Aorta (tissue), 5 donors: ENCODE data around the gene ARFGAP1. TPM values are rescaled to one million over a fixed set of nuclear protein-coding genes. Genes with fewer than 3 reads are reported as not detected.

Experiments used
- ATAC-seq: fragments of 200-7000 bp; cut with Tn5 transposase; one replicate; pipeline ENCODE4 v1.9.1; 2022; ENCODE audit warnings: moderate library complexity; ENCODE audit not compliant: low FRiP score
- DNase-seq, 2 donors: peaks; one replicate each; pipeline ENCODE4 v3.0.0-alpha.2; 2020
- H3K27ac ChIP-seq, 2 donors: one replicate each; pipeline ENCODE4 v1.5.1; 2013; ENCODE audit warnings: low read length in 2 of 2, mild to moderate bottlenecking in 2 of 2, moderate library complexity in 2 of 2, control low read depth in 1 of 2, inconsistent platforms in 1 of 2, low read depth in 1 of 2
- H3K27me3 ChIP-seq, 2 donors: one replicate each; pipeline ENCODE4 v1.6.1; 2013; ENCODE audit warnings: control low read depth in 1 of 2, low read length in 1 of 2, mild to moderate bottlenecking in 1 of 2, moderate library complexity in 1 of 2; ENCODE audit not compliant: insufficient read depth in 2 of 2, control insufficient read depth in 1 of 2
- H3K36me3 ChIP-seq, 2 donors: one replicate each; pipeline ENCODE4 v1.6.1; 2013; ENCODE audit warnings: control low read depth in 1 of 2, low read length in 1 of 2, mild to moderate bottlenecking in 1 of 2; ENCODE audit not compliant: insufficient read depth in 2 of 2, control insufficient read depth in 1 of 2
- H3K4me1 ChIP-seq, 2 donors: one replicate each; pipeline ENCODE4 v1.6.1; 2013; ENCODE audit warnings: low read length in 2 of 2, control low read depth in 1 of 2, mild to moderate bottlenecking in 1 of 2, moderate library complexity in 1 of 2; ENCODE audit not compliant: insufficient read depth in 2 of 2, control insufficient read depth in 1 of 2
- H3K4me3 ChIP-seq, 2 donors: one replicate each; pipeline ENCODE4 v1.5.1; 2013; ENCODE audit warnings: low read length in 2 of 2, control low read depth in 1 of 2, mild to moderate bottlenecking in 1 of 2
- H3K9me3 ChIP-seq: one replicate; pipeline ENCODE4 v1.6.1; 2013; ENCODE audit warnings: mild to moderate bottlenecking, low read length; ENCODE audit not compliant: control insufficient read depth
- WGBS, 2 donors: extraction: QIAGEN DNeasy Blood & Tissue Kit; methylation state at CpG; one replicate each; pipeline ENCODE4 v1.1.7; 2013; 5-methylcytosine and 5-hydroxymethylcytosine counted together
- intact Hi-C, 2 donors: fragments of 100-400 bp; cut with DNase I; formaldehyde crosslinking; loops; one replicate each; pipeline versions ENCODE4 v1.14.2 to v1.15.0; 2022
- long read RNA-seq, 2 donors: library from polyadenylated mRNA; unstranded; transcript quantifications; one replicate each; pipeline ENCODE4 v2.0.0, GENCODE V29; 2020 to 2021
- polyA plus RNA-seq, 2 donors: library from polyadenylated mRNA; stranded (reverse); fragments of 200-250 nt; gene quantifications; one replicate each; pipeline ENCODE4 v1.2.3, GENCODE V29; 2013
- total RNA-seq, 2 donors: library from RNA; stranded (reverse); fragmentation: NEBNext Ultra II Directional; extraction: Animal tissue kit (Norgen Biotek cat#: 25700); gene quantifications; one replicate each; pipeline ENCODE4 v1.2.1, GENCODE V29; 2021
- donor health status: healthy with polysubstance abuse.
- donor health status: Bipolar disorder and iron deficiency.
- donor health status: DM: no; HTN: no; CAD: no.
- donor health status: DM: no; HTN: no; CAD: no.
- donor health status: DM: yes; HTN: yes; CAD: no.

Gene ARFGAP1
- total RNA-seq: 10 to 100 TPM; 75.6 to 88.2 TPM
- 100 to 1,000 TPM in 1 of 2 donors, 10 to 100 TPM in 1; 21.7 to 202 TPM for polyA plus RNA-seq
- long read RNA-seq, donor 1, transcript ARFGAP1-203 (13 exons, 3,281 nt): major isoform, 43 of 140 reads
- long read RNA-seq, donor 1, transcript ARFGAP1-209 (4 exons, 2,727 nt): minor isoform, 5 of 140 reads
- long read RNA-seq, donor 1, partial matches to known transcripts: 73 of 140 reads
- long read RNA-seq, donor 1, other reads (novel, unspliced or antisense): 11 of 140 reads
- long read RNA-seq, donor 2, transcript ARFGAP1-203 (13 exons, 3,281 nt): major isoform, 11 of 64 reads
- long read RNA-seq, donor 2, transcript ARFGAP1-209 (4 exons, 2,727 nt): minor isoform, 7 of 64 reads
- long read RNA-seq, donor 2, partial matches to known transcripts: 34 of 64 reads
- long read RNA-seq, donor 2, other reads (novel, unspliced or antisense): 10 of 64 reads

GRCh38 chr20:63272105-63273058 is at the start of gene ARFGAP1:
Gene ARFGAP1, plus strand, starts transcription at chr20:63272813. Its CDS starts 2,768 bp downstream, at chr20:63275581.
- Histone ChIP-seq H3K27me3 (no peaks in the 10 kb centered on the region), H3K36me3 (no peaks in the 10 kb centered on the region), H3K27ac (no peak within 1 kb of the TSS), H3K4me3 (peak within 1 kb of the TSS; percentile 86 to 94), H3K9me3 (no peaks in the 10 kb centered on the region), H3K4me1 (no peaks in the 10 kb centered on the region)
- DNase-seq (peak; percentile 95 to 97), ATAC-seq (peak; percentile 95)
- intact Hi-C loops: no loop called here
- 1% methylated on average over 51 to 97 of the region's 97 CpGs for WGBS, 2 donors

GRCh38 chr20:63223121-63223825 is 49.3 kb upstream of the ARFGAP1 start:
- Histone ChIP-seq H3K27me3 (no peaks in the 10 kb centered on the region), H3K4me1 (no peaks in the 10 kb centered on the region), H3K9me3 (no peaks in the 10 kb centered on the region), H3K27ac (no peak overlapping the region), H3K36me3 (no peaks in the 10 kb centered on the region), H3K4me3 (no peak overlapping the region)
- ATAC-seq: peak; percentile 30
- intact Hi-C loops: no loop called here
- no peak for DNase-seq
- WGBS, 2 donors: 51 to 54% methylated on average over 12 of the region's 12 CpGs

GRCh38 chr20:63223826-63224207 is 48.8 kb upstream of the ARFGAP1 start:
- 81 to 86% methylated on average over 6 of the region's 6 CpGs for WGBS, 2 donors
- ATAC-seq (no peak), DNase-seq (no peak)
- Histone ChIP-seq H3K4me1 (no peaks in the 10 kb centered on the region), H3K9me3 (no peaks in the 10 kb centered on the region), H3K27me3 (no peaks in the 10 kb centered on the region), H3K4me3 (no peak overlapping the region), H3K36me3 (no peaks in the 10 kb centered on the region), H3K27ac (no peak overlapping the region)
- intact Hi-C loops: no loop called here

- H3K4me3 ChIP-seq: no peak overlapping the region
- H3K4me1 ChIP-seq: no peaks in the 10 kb centered on the region
- no peaks in the 10 kb centered on the region for H3K36me3 ChIP-seq
- no peak overlapping the region for H3K27ac ChIP-seq
- no peaks in the 10 kb centered on the region for H3K27me3 ChIP-seq
- DNase-seq: peak in 1 of 2 donors; percentile 52
- no peak for ATAC-seq
- intact Hi-C loops: no loop called here
- H3K9me3 ChIP-seq: no peaks in the 10 kb centered on the region
- WGBS, 2 donors: 17 to 23% methylated on average over 16 of the region's 16 CpGs
Observed at GRCh38 chr20:63224412-63225081, 48.1 kb upstream of the ARFGAP1 start.

- Histone ChIP-seq H3K4me3 (no peak overlapping the region), H3K9me3 (no peaks in the 10 kb centered on the region), H3K4me1 (no peaks in the 10 kb centered on the region), H3K36me3 (no peaks in the 10 kb centered on the region), H3K27me3 (no peaks in the 10 kb centered on the region), H3K27ac (no peak overlapping the region)
- WGBS, 2 donors: 31 to 33% methylated on average over 7 of the region's 7 CpGs
- intact Hi-C loops: no loop called here
- DNase-seq: no peak
- no peak for ATAC-seq
Observed at GRCh38 chr20:63225082-63225454, 47.5 kb upstream of the ARFGAP1 start.

GRCh38 chr20:63226042-63226943 is 46.3 kb upstream of the ARFGAP1 start:
- H3K36me3 ChIP-seq: no peaks in the 10 kb centered on the region
- no peak overlapping the region for H3K4me3 ChIP-seq
- ATAC-seq: no peak
- H3K4me1 ChIP-seq: no peaks in the 10 kb centered on the region
- H3K9me3 ChIP-seq: no peaks in the 10 kb centered on the region
- no peak overlapping the region for H3K27ac ChIP-seq
- 90% methylated on average over 19 of the region's 19 CpGs for WGBS, 2 donors
- DNase-seq: no peak
- no peaks in the 10 kb centered on the region for H3K27me3 ChIP-seq
- intact Hi-C loops: no loop called here

GRCh38 chr20:63227260-63227659 is 45.4 kb upstream of the ARFGAP1 start:
- 93 to 94% methylated on average over 5 of the region's 5 CpGs for WGBS, 2 donors
- H3K4me3 ChIP-seq: no peak overlapping the region
- no peak overlapping the region for H3K27ac ChIP-seq

More at GRCh38 chr20:63227260-63227659, 45.4 kb upstream of the ARFGAP1 start:
- H3K9me3 ChIP-seq: no peaks in the 10 kb centered on the region
- H3K4me1 ChIP-seq: no peaks in the 10 kb centered on the region
- no peak for DNase-seq
- ATAC-seq: no peak
- H3K36me3 ChIP-seq: no peaks in the 10 kb centered on the region
- H3K27me3 ChIP-seq: no peaks in the 10 kb centered on the region
- intact Hi-C loops: no loop called here
